K562 (cell line): ENCODE measurements around the gene LYPLA2. TPM values are rescaled to one million over a fixed set of nuclear protein-coding genes. Genes with fewer than 3 reads are reported as not detected.
A peak's percentile ranks its signal among the peaks of the same experiment; 100 is the strongest.

Experiments used
- ARNT ChIP-seq, 2 experiments: fragments of 450-650 bp; IDR thresholded peaks; 2 replicates each; pipeline ENCODE4 v1.6.1; 2016; ENCODE audit warnings: mild to moderate bottlenecking in 1 of 2
- BHLHE40 ChIP-seq: IDR thresholded peaks from 2 replicates; pipeline ENCODE4 v1.6.1; 2011; ENCODE audit warnings: low read length, improper control_type of control experiment
- COPS2 ChIP-seq: fragments of 450-650 bp; conservative IDR thresholded peaks from 2 replicates; pipeline ENCODE4 v1.6.1; 2016; ENCODE audit warnings: mild to moderate bottlenecking, moderate library complexity
- DIDO1 ChIP-seq: fragments of 450-650 bp; IDR thresholded peaks from 2 replicates; pipeline ENCODE4 v1.6.1; 2016; ENCODE audit warnings: low read depth, missing biosample characterization, missing genetic modification characterization
- ESRRB ChIP-seq: fragments of 250-450 bp; sonication (Bioruptor Pico); IDR thresholded peaks from 2 replicates; pipeline ENCODE4 v1.5.0; 2020; ENCODE audit warnings: mild to moderate bottlenecking, moderate library complexity, borderline replicate concordance
- FOXP1 ChIP-seq: sonication (generic); formaldehyde crosslinking; IDR thresholded peaks from 2 replicates; pipeline ENCODE4 v1.8.0; 2022; ENCODE audit warnings: mild to moderate bottlenecking, missing genetic modification reagents
- HDAC3 ChIP-seq: fragments of 450-650 bp; IDR thresholded peaks from 2 replicates; pipeline ENCODE4 v1.6.1; 2018; ENCODE audit warnings: borderline replicate concordance, mild to moderate bottlenecking, moderate library complexity; ENCODE audit not compliant: partially characterized antibody
- IRF1 ChIP-seq: sonication (generic); formaldehyde crosslinking; IDR thresholded peaks from 2 replicates; pipeline ENCODE4 v1.8.0; 2022; ENCODE audit warnings: missing genetic modification reagents, mild to moderate bottlenecking, borderline replicate concordance
- MAZ ChIP-seq, 2 experiments: fragments of 450-650 bp in 1 of 2; sonication (generic) in 1 of 2; formaldehyde crosslinking; IDR thresholded peaks in 1 of 2; conservative IDR thresholded peaks in 1 of 2; 2 replicates each; pipeline versions ENCODE4 v1.4.0 to v1.5.0; 2020; ENCODE audit warnings: mild to moderate bottlenecking in 1 of 2, missing genetic modification reagents in 1 of 2
- OTX1 ChIP-seq: fragments of 450-650 bp; formaldehyde crosslinking; IDR thresholded peaks from 2 replicates; pipeline ENCODE4 v1.4.0; 2022; ENCODE audit warnings: mild to moderate bottlenecking
- SAP30 ChIP-seq: fragments of 200-600 bp; sonication (generic); IDR thresholded peaks from 2 replicates; pipeline ENCODE4 v1.6.1; 2012; ENCODE audit warnings: borderline replicate concordance, low read depth, mild to moderate bottlenecking, moderate library complexity, low read length, control low read depth, inconsistent platforms; ENCODE audit not compliant: insufficient read depth, poor library complexity, severe bottlenecking
- SP2 ChIP-seq: IDR thresholded peaks from 2 replicates; pipeline ENCODE4 v1.6.1; 2011; ENCODE audit warnings: mild to moderate bottlenecking, low read depth, low read length, moderate library complexity; ENCODE audit not compliant: poor library complexity, severe bottlenecking; ENCODE audit errors: extremely low read depth
- SRSF9 ChIP-seq: fragments of 200-400 bp; formaldehyde crosslinking; IDR thresholded peaks from 2 replicates; pipeline ENCODE4 v1.6.1; 2017; ENCODE audit warnings: low read depth, low read length, borderline replicate concordance
- TGIF2 ChIP-seq: sonication (generic); formaldehyde crosslinking; IDR thresholded peaks from 2 replicates; pipeline ENCODE4 v1.8.1; 2022; ENCODE audit warnings: mild to moderate bottlenecking, missing genetic modification reagents, moderate library complexity
- ZBTB2 ChIP-seq: fragments of 450-650 bp; IDR thresholded peaks from 2 replicates; pipeline ENCODE4 v1.6.1; 2016; ENCODE audit warnings: antibody characterized with exemption
- ZNF24 ChIP-seq: fragments of 450-650 bp; IDR thresholded peaks from 2 replicates; pipeline ENCODE4 v1.6.1; 2016
- ZNF551 ChIP-seq: fragments of 250-450 bp; sonication (Bioruptor Pico); IDR thresholded peaks from 2 replicates; pipeline ENCODE4 v1.5.0; 2021; ENCODE audit warnings: mild to moderate bottlenecking, moderate library complexity
- ZNF583 ChIP-seq: fragments of 250-450 bp; sonication (Bioruptor Pico); IDR thresholded peaks from 2 replicates; pipeline ENCODE4 v1.4.0; 2020
- ZNF766 ChIP-seq: fragments of 200-800 bp; sonication (Bioruptor generic); conservative IDR thresholded peaks from 2 replicates; pipeline ENCODE4 v1.6.1; 2016; ENCODE audit warnings: missing genetic modification characterization, missing compliant biosample characterization
- ZNF785 ChIP-seq: fragments of 250-450 bp; sonication (Bioruptor Pico); IDR thresholded peaks from 2 replicates; pipeline ENCODE4 v1.4.0; 2020; ENCODE audit warnings: mild to moderate bottlenecking
- polyA plus RNA-seq, 8 experiments: library from polyadenylated mRNA; depleted of rRNA in 4 of 8; stranded (reverse) in 5 of 8; unstranded in 3 of 8; fragments of >200 nt; fragmentation: Nextera tagmentation in 2 of 8; fragmentation: Illumina TruSeq in 1 of 8; extraction: Ambion mirVana in 2 of 8; extraction: Trizol in 1 of 8; gene quantifications; 2 replicates each; pipeline versions ENCODE4 v1.2.1 to v1.2.3, GENCODE V29; 2011 to 2014; ENCODE audit warnings: inconsistent platforms in 1 of 8, missing spikeins in 1 of 8
- total RNA-seq, 7 experiments: library from RNA; depleted of rRNA in 6 of 7; stranded (reverse); fragments of >200 nt in 6 of 7; fragmentation: Illumina TruSeq in 2 of 7; extraction: Trizol in 2 of 7; gene quantifications; 2 replicates each; pipeline versions ENCODE4 v1.2.1 to v1.2.3, GENCODE V29; 2011 to 2021; ENCODE audit warnings: low replicate concordance in 1 of 7

The LYPLA2 gene
- total and polyA plus RNA-seq, 9 of the 15 experiments (the other 6 are each of a cell fraction or from before 2014, with no cell fraction given), result 3.9 to 128 (median 60.1) TPM

GRCh38 chr1:23777979-23778814, 12.7 kb upstream of the LYPLA2 start, which contains the start of gene PITHD1 (continued):
- TF ChIP-seq SAP30 (no peak), ZNF766 (peak; percentile 74; the same call in 1 of the 2 replicates), ZNF24 (no peak; the same call in none of the 2 replicates), TGIF2 (CRISPR knock-in tag) (no peak; the same call in 1 of the 2 replicates), SRSF9 (no peak), MAZ (CRISPR knock-in tag; conservative IDR thresholded peaks at IDR 0.05 in 1 of 2, IDR thresholded peaks at IDR 0.05 in 1 of 2) (peak; percentile 57 to 73; a peak in 2 of 4 replicates), SP2 (no peak), IRF1 (CRISPR knock-in tag) (no peak), DIDO1 (tag) (peak; percentile 89; the same call in 1 of the 2 replicates), ARNT (IDR thresholded peaks at IDR 0.05) (peak; percentile 93 to 94; a peak in 3 of 4 replicates), BHLHE40 (peak; percentile 96), ZBTB2 (no peak; the same call in 1 of the 2 replicates), COPS2 (no peak), ZNF785 (no peak), OTX1 (CRISPR knock-in tag) (no peak), ZNF583 (CRISPR knock-in tag) (no peak), ZNF551 (CRISPR knock-in tag) (no peak), FOXP1 (peak; percentile 91; the same call in 1 of the 2 replicates), HDAC3 (peak; percentile 85), ESRRB (CRISPR knock-in tag) (no peak; the same call in 1 of the 2 replicates)
